DOHH2 (cell line): Measurements from ENCODE around the gene KCTD15.

Experiments
- H3F3A ChIP-seq: fragments of 200-600 bp; sonication (generic), shearing (Covaris generic); 2 replicates; pipeline ENCODE4 v1.6.0; 2016; ENCODE audit warnings: antibody characterized with exemption, mild to moderate bottlenecking; ENCODE audit not compliant: control insufficient read depth, insufficient read depth
- H3K27ac ChIP-seq: fragments of 200-600 bp; sonication (generic); 2 replicates; pipeline ENCODE4 v1.5.1; 2014; ENCODE audit warnings: low read depth, mild to moderate bottlenecking, low read length, moderate library complexity
- H3K27me3 ChIP-seq: fragments of 200-600 bp; sonication (generic); 2 replicates; pipeline ENCODE4 v1.6.1; 2014; ENCODE audit warnings: mild to moderate bottlenecking, low read length, mixed read lengths; ENCODE audit not compliant: control insufficient read depth
- H3K36me3 ChIP-seq: fragments of 200-600 bp; sonication (generic); 2 replicates; pipeline ENCODE4 v1.6.1; 2014; ENCODE audit warnings: mild to moderate bottlenecking, low read length, moderate library complexity, mixed read lengths; ENCODE audit not compliant: control insufficient read depth
- H3K4me1 ChIP-seq: fragments of 200-600 bp; sonication (generic); 2 replicates; pipeline ENCODE4 v1.6.1; 2014; ENCODE audit warnings: mild to moderate bottlenecking, low read length, mixed read lengths; ENCODE audit not compliant: control insufficient read depth
- H3K4me2 ChIP-seq: fragments of 200-600 bp; sonication (generic); 2 replicates; pipeline ENCODE4 v1.6.0; 2014; ENCODE audit warnings: mild to moderate bottlenecking, low read length, moderate library complexity
- H3K4me3 ChIP-seq: fragments of 200-600 bp; sonication (generic); 2 replicates; pipeline ENCODE4 v1.5.1; 2014; ENCODE audit warnings: mild to moderate bottlenecking, low read length, mixed read lengths
- H3K79me2 ChIP-seq: fragments of 200-600 bp; sonication (generic); 2 replicates; pipeline ENCODE4 v1.6.1; 2014; ENCODE audit warnings: mild to moderate bottlenecking, low read length, mixed read lengths; ENCODE audit not compliant: control insufficient read depth
- H3K9me2 ChIP-seq: fragments of 200-600 bp; sonication (generic); replicated peaks from 2 replicates; pipeline ENCODE4 v1.6.1; 2014; ENCODE audit warnings: mild to moderate bottlenecking, low read length, mixed read lengths; ENCODE audit not compliant: control insufficient read depth
- H3K9me3 ChIP-seq: fragments of 200-600 bp; sonication (generic); 2 replicates; pipeline ENCODE4 v1.6.1; 2014; ENCODE audit warnings: antibody characterized with exemption, low read length, mixed read lengths; ENCODE audit not compliant: control insufficient read depth, insufficient read depth
- H4K20me1 ChIP-seq: fragments of 200-600 bp; sonication (generic); 2 replicates; pipeline ENCODE4 v1.6.0; 2014; ENCODE audit warnings: low read depth, mild to moderate bottlenecking, antibody characterized with exemption, low read length, moderate library complexity; ENCODE audit not compliant: control insufficient read depth, insufficient read depth
- EZH2phosphoT487 ChIP-seq: fragments of 200-600 bp; sonication (generic); IDR thresholded peaks from 2 replicates; pipeline ENCODE4 v1.6.1; 2017; ENCODE audit warnings: borderline replicate concordance, mild to moderate bottlenecking, antibody characterized with exemption, low read length, moderate library complexity, mixed read lengths
- TF ChIP-seq, protein P1 (sequence below): fragments of 200-600 bp; sonication (generic); IDR thresholded peaks from one replicate; pipeline ENCODE4 v1.5.1; 2014; ENCODE audit warnings: antibody characterized with exemption, mild to moderate bottlenecking, low read depth, low read length; ENCODE audit not compliant: poor library complexity, severe bottlenecking

Gene KCTD15, protein sequence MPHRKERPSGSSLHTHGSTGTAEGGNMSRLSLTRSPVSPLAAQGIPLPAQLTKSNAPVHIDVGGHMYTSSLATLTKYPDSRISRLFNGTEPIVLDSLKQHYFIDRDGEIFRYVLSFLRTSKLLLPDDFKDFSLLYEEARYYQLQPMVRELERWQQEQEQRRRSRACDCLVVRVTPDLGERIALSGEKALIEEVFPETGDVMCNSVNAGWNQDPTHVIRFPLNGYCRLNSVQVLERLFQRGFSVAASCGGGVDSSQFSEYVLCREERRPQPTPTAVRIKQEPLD

DNA sequence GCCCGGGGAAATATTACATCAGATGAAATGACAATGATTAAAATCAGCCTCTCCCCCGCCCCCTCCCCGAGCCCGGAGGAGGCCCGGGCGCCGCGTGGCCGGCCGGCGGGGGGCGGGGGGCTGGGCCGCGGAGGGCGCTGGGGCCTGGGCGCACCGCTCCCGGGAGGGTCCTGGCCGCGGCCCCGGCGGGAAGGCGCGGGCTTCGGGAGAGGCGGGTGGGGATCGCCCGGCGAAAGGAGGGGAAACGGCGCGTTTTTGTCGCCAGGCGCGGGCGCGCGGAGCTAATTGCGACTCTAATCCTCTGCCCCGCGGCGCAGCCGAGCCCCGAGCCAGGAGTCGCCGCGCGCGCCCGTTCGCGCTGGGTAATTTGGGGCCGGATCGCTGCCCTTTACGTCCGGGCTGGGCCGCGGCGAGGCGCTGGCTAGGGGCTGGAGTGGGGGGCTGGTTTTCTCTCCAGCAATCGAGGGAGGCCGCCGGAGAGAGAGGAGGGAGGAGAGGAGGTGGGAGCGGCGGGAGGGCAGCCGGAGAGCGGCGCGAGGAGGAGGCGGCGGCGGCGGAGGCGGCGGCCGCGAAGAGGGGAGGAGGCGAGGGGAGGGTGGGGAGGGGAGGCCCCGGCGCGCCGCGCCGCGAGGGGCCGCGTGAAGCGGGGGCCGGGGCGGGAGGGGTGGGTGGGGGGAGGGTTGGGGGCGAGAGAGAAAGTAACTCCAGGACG lies at the start of gene KCTD15:
TSS of gene KCTD15 (plus strand) at position 707 of the 712 bp plus-strand sequence. CDS start 3,585 bp downstream, outside the sequence.
- H3K4me2 ChIP-seq = peak within 1 kb of the TSS; percentile 44
- H3F3A ChIP-seq = no peaks in the 10 kb centered on the region
- H3K27ac ChIP-seq = no peak within 1 kb of the TSS

DNA sequence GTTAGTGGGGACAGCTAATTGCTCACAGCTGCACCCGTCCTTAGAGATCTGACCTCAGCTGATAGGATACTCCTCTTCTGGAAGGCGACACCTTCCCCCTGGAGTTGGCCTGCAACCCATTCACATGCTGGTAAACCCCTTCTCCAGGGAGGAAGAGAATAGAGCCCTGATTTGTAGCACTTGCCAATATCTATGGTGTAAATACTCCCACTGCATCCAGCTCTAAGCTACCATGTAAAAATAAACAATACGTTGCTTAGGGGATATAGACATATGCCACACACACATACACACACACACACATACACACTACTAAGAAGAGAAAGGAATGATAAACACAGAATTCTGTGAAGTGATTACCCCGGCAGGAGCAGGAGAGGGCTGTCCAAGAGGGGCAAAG lies 49.4 kb upstream of the KCTD15 start:
- Histone ChIP-seq H3K9me2 (no peaks in the 10 kb centered on the region), H3K4me2 (no peak overlapping the region), H3K9me3 (no peaks in the 10 kb centered on the region), H3K4me1 (no peaks in the 10 kb centered on the region), H3K27me3 (no peaks in the 10 kb centered on the region), H3K4me3 (no peak overlapping the region), H3F3A (no peaks in the 10 kb centered on the region), H3K36me3 (no peaks in the 10 kb centered on the region), H4K20me1 (no peaks in the 10 kb centered on the region), H3K79me2 (no peaks in the 10 kb centered on the region), H3K27ac (no peak overlapping the region)
- TF ChIP-seq, protein P1, sequence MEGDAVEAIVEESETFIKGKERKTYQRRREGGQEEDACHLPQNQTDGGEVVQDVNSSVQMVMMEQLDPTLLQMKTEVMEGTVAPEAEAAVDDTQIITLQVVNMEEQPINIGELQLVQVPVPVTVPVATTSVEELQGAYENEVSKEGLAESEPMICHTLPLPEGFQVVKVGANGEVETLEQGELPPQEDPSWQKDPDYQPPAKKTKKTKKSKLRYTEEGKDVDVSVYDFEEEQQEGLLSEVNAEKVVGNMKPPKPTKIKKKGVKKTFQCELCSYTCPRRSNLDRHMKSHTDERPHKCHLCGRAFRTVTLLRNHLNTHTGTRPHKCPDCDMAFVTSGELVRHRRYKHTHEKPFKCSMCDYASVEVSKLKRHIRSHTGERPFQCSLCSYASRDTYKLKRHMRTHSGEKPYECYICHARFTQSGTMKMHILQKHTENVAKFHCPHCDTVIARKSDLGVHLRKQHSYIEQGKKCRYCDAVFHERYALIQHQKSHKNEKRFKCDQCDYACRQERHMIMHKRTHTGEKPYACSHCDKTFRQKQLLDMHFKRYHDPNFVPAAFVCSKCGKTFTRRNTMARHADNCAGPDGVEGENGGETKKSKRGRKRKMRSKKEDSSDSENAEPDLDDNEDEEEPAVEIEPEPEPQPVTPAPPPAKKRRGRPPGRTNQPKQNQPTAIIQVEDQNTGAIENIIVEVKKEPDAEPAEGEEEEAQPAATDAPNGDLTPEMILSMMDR = no peak
- no peak for TF ChIP-seq EZH2phosphoT487

More for the DNA sequence above, at the start of gene KCTD15:
- Histone ChIP-seq H3K36me3 (no peaks in the 10 kb centered on the region), H4K20me1 (no peaks in the 10 kb centered on the region), H3K27me3 (peaks cover 11% of the 10 kb centered on the region; the same call in 1 of the 2 replicates), H3K9me2 (no peaks in the 10 kb centered on the region), H3K79me2 (no peaks in the 10 kb centered on the region), H3K4me3 (peak within 1 kb of the TSS; percentile 48; the same call in 1 of the 2 replicates), H3K9me3 (no peaks in the 10 kb centered on the region), H3K4me1 (no peaks in the 10 kb centered on the region)
- TF ChIP-seq, protein P1 = no peak

DNA sequence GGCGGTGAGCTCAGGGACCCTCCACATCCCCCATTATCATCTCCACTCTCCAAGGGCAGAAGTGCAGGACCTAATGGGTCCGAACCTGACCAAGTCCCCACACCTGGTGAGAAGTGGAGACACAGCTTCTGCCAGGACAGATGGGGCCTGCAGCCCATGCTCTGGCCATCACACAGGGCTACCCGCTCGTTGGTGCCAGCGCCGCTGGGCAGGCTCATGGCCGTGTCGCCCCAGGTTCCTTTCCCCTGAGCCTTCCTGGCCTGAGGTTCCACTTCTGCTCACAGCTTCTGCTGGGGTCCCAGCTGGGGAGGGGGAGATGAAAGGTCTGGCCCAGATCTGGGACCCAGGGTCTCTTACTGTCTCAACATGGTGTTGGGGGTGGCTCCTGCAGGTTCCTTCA lies 48.4 kb upstream of the KCTD15 start:
- no peak overlapping the region for H3K4me3 ChIP-seq
- TF ChIP-seq, protein P1 = no peak
- TF ChIP-seq EZH2phosphoT487 = no peak
- no peak overlapping the region for H3K27ac ChIP-seq
- H4K20me1 ChIP-seq = no peaks in the 10 kb centered on the region
- H3K79me2 ChIP-seq = no peaks in the 10 kb centered on the region
- H3K4me1 ChIP-seq = no peaks in the 10 kb centered on the region
- no peaks in the 10 kb centered on the region for H3K9me3 ChIP-seq
- no peaks in the 10 kb centered on the region for H3K36me3 ChIP-seq
- no peaks in the 10 kb centered on the region for H3K27me3 ChIP-seq
- no peak overlapping the region for H3K4me2 ChIP-seq
- no peaks in the 10 kb centered on the region for H3F3A ChIP-seq
- no peaks in the 10 kb centered on the region for H3K9me2 ChIP-seq
